Kidney (tissue), 14 donors: Measurements from ENCODE around the gene ANKRD9. TPM values are rescaled to one million over a fixed set of nuclear protein-coding genes. Genes with fewer than 3 reads are reported as not detected.

Experiments
- DNase-seq, 5 donors: peaks; one replicate each; pipeline ENCODE4 v3.0.0-alpha.2; 2013 to 2020
- FAIRE-seq: peaks from 2 replicates; lab custom pipeline; 2012; peaks lifted over from hg19 to GRCh38; lab: Jason Lieb, UNC
- H3K27ac ChIP-seq, 2 donors: one replicate each; pipeline ENCODE4 v1.7.0; 2013; ENCODE audit warnings: low read depth in 2 of 2, low read length in 2 of 2, inconsistent platforms in 1 of 2
- H3K27me3 ChIP-seq: one replicate; pipeline ENCODE4 v1.7.1; 2013; ENCODE audit warnings: low read length, inconsistent platforms; ENCODE audit not compliant: control insufficient read depth, insufficient read depth
- H3K36me3 ChIP-seq, 3 donors: one replicate each; pipeline versions ENCODE4 v1.7.0 to v1.7.1; 2013; ENCODE audit warnings: low read length in 3 of 3, control low read depth in 1 of 3, inconsistent platforms in 1 of 3; ENCODE audit not compliant: insufficient read depth in 3 of 3, control insufficient read depth in 2 of 3
- H3K4me1 ChIP-seq, 3 donors: one replicate each; pipeline versions ENCODE4 v1.7.0 to v1.7.1; 2013; ENCODE audit warnings: low read length in 3 of 3, inconsistent platforms in 1 of 3, low read depth in 1 of 3; ENCODE audit not compliant: control insufficient read depth in 2 of 3, insufficient read depth in 2 of 3
- H3K4me3 ChIP-seq, 3 donors: one replicate each; pipeline versions ENCODE4 v1.7.0 to v1.8.1; 2013; ENCODE audit warnings: low read length in 3 of 3, control low read depth in 1 of 3, inconsistent platforms in 1 of 3
- H3K9ac ChIP-seq, 3 donors: one replicate each; pipeline versions ENCODE4 v1.7.0 to v1.7.1; 2013; ENCODE audit warnings: low read length in 3 of 3, control low read depth in 1 of 3, inconsistent platforms in 1 of 3
- H3K9me3 ChIP-seq, 3 donors: one replicate each; pipeline versions ENCODE4 v1.7.0 to v1.7.1; 2013; ENCODE audit warnings: low read length in 3 of 3, control low read depth in 1 of 3, inconsistent platforms in 1 of 3; ENCODE audit not compliant: control insufficient read depth in 2 of 3, insufficient read depth in 1 of 3
- intact Hi-C: fragments of 100-400 bp; cut with DNase I; formaldehyde crosslinking; loops from one replicate; pipeline ENCODE4 v1.11.1; 2022
- polyA plus RNA-seq: library from polyadenylated mRNA; stranded (reverse); fragments of 350-450 nt; fragmentation: Illumina TruSeq; extraction: RNeasy Lipid Tissue Mini Kit (QIAGEN cat#74804); gene quantifications from one replicate; pipeline ENCODE4 v1.2.3, GENCODE V29; 2014; ENCODE audit warnings: low read depth, low replicate concordance; ENCODE audit not compliant: insufficient read depth
- total RNA-seq: library from RNA; stranded (reverse); fragmentation: NEBNext Ultra II Directional; extraction: Animal tissue kit (Norgen Biotek cat#: 25700); gene quantifications from one replicate; pipeline ENCODE4 v1.2.1, GENCODE V29; 2021
- TF ChIP-seq, protein P1 (sequence below): IDR thresholded peaks from 3 replicates; pipeline ENCODE4 v1.5.1; 2012; ENCODE audit warnings: mild to moderate bottlenecking, moderate library complexity, borderline replicate concordance; ENCODE audit not compliant: insufficient read depth; ENCODE audit errors: extremely low read depth
- donor health status: control.
- donor health status: control.
- donor health status: control.
- donor health status: control.
- donor health status: control.
- donor health status: DM: yes; HTN: yes; CAD: no.
- donor health status: Normal renal cell carcinoma (clear cell type).

ANKRD9 gene
- total and polyA plus RNA-seq, 2 donors from 2014 or later, result 18.7 to 26.0 TPM

DNA sequence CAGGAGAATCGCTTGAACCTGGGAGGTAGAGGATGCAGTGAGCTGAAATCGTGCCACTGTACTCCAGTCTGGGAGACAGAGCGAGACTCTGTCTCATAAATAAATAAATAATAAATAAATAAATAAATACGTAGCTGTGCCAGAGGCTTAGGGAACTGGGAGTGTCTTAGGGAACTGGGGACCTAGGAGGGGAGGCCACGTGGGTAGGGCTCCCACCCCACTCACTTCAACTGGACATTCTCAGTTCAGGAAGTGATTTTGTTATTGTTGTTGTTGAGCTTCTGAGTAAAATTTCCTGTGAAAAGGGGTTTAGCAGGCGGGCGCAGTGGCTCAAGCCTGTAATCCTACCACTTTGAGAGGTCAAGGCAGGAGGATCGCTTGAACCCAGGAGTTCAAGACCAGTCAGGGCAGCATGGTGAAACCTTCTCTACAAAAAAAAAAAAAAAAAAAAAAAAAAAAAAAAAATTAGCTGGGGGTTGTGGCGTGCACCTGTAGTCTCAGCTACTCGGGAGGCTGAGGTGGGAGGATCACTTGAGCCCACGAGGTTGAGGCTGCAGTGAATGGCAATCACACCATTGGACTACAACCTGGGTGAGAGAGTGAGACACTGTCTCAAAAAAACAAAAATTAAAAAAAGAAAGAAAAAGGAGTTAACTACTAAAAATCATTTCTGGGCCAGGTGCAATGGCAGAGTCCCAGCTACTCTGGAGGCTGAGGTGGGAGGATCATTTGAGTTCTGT, 19.0 kb upstream of the ANKRD9 start:
- intact Hi-C loops, result no loop called here
- Histone ChIP-seq H3K9ac (no peak overlapping the region), H3K9me3 (no peaks in the 10 kb centered on the region), H3K27me3 (no peaks in the 10 kb centered on the region), H3K27ac (no peak overlapping the region), H3K4me3 (no peak overlapping the region), H3K4me1 (peaks cover 0 to 6% (median 3%) of the 10 kb centered on the region in 3 donors), H3K36me3 (no peaks in the 10 kb centered on the region)
- TF ChIP-seq, protein P1, sequence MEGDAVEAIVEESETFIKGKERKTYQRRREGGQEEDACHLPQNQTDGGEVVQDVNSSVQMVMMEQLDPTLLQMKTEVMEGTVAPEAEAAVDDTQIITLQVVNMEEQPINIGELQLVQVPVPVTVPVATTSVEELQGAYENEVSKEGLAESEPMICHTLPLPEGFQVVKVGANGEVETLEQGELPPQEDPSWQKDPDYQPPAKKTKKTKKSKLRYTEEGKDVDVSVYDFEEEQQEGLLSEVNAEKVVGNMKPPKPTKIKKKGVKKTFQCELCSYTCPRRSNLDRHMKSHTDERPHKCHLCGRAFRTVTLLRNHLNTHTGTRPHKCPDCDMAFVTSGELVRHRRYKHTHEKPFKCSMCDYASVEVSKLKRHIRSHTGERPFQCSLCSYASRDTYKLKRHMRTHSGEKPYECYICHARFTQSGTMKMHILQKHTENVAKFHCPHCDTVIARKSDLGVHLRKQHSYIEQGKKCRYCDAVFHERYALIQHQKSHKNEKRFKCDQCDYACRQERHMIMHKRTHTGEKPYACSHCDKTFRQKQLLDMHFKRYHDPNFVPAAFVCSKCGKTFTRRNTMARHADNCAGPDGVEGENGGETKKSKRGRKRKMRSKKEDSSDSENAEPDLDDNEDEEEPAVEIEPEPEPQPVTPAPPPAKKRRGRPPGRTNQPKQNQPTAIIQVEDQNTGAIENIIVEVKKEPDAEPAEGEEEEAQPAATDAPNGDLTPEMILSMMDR, result no peak
- DNase-seq (no peak), FAIRE-seq (no peak)

DNA sequence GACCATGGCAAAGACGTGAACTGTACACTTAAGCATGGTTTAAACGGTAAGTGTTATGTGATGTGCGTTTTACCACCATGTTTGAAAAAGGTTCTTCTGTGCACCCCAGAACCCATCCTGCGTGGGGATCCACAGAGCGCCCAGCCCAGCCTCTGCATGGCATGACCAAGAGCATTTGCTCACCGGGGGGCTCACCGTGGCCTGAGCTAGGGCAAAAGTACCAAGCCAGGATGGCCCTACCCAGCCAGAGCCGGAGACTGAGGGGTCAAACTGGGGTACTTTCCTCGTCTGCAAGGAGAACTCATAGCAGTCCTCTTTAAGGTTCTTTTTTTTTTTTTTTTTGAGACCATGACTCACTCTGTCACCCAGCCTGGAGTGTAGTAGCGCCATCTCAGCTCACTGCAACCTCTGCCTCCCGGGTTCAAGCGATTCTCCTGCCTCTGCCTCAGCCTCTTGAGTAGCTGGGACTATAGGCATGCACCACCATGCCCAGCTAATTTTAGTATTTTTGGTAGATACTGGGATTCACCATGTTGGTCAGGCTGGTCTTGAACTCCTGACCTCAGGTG, 16.4 kb upstream of the ANKRD9 start:
- H3K27me3 ChIP-seq, result no peaks in the 10 kb centered on the region
- TF ChIP-seq, protein P1, result no peak
- no peak overlapping the region for H3K4me3 ChIP-seq
- intact Hi-C loops, result no loop called here
- FAIRE-seq (no peak), DNase-seq (peak in 2 of 5 donors; percentile 39 to 79)
- H3K9ac ChIP-seq, result no peak overlapping the region
- H3K27ac ChIP-seq, result no peak overlapping the region
- H3K9me3 ChIP-seq, result no peaks in the 10 kb centered on the region
- H3K36me3 ChIP-seq, result no peaks in the 10 kb centered on the region
- peaks cover 0 to 6% (median 3%) of the 10 kb centered on the region in 3 donors for H3K4me1 ChIP-seq

DNA sequence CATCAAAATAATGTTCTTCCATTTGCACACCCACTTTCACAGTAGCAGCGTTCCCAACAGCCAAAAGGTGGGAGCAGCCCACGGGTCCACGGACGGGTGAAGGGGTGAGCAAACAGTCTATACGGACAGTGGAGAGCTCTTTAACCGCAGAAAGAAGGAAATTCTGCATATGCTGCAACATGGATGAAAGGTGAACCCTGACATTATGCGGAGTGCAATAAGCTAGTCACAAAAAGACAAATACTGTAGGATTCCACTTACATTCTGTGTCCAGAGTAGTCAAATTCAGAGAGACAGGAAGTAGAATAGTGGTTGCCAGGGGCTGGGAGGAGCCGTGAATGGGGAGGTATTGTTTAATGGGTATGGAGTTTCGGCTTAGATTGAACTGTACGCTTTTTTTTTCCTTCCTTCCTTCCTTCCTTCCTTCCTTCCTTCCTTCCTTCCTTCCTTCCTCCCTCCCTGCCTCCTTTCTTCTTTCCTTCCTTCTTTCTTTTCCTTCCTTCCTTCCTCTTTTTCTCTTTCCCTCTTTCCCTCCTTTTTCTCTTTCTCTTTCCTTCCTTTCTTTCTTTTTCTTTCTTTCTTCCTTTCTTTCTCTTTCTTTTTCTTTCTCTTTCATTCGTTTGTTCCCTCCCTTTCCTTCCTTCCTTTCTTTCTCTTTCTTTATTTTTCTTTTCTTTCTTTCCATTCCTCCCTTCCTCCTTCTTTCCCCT, 15.8 kb upstream of the ANKRD9 start:
- TF ChIP-seq, protein P1, result no peak

More for the DNA sequence above, 15.8 kb upstream of the ANKRD9 start:
- H3K27me3 ChIP-seq, result no peaks in the 10 kb centered on the region
- peaks cover 0 to 6% (median 3%) of the 10 kb centered on the region in 3 donors for H3K4me1 ChIP-seq
- peak overlapping the region; percentile 62 to 74 for H3K27ac ChIP-seq
- no peaks in the 10 kb centered on the region for H3K9me3 ChIP-seq
- peak overlapping the region; percentile 73 to 87 (median 78) for H3K4me3 ChIP-seq
- DNase-seq (peak in 2 of 5 donors; percentile 71 to 84), FAIRE-seq (no peak)
- peak overlapping the region; percentile 30 to 68 (median 61) for H3K9ac ChIP-seq
- no peaks in the 10 kb centered on the region for H3K36me3 ChIP-seq
- intact Hi-C loops, result no loop called here
